ENCODE results near the gene TUT7. TPM values are rescaled to one million over a fixed set of nuclear protein-coding genes. Genes with fewer than 3 reads are reported as not detected.

Gene TUT7
- total RNA-seq, 2 experiments from 2014 or later: 29.2 to 43.4 TPM

DNA sequence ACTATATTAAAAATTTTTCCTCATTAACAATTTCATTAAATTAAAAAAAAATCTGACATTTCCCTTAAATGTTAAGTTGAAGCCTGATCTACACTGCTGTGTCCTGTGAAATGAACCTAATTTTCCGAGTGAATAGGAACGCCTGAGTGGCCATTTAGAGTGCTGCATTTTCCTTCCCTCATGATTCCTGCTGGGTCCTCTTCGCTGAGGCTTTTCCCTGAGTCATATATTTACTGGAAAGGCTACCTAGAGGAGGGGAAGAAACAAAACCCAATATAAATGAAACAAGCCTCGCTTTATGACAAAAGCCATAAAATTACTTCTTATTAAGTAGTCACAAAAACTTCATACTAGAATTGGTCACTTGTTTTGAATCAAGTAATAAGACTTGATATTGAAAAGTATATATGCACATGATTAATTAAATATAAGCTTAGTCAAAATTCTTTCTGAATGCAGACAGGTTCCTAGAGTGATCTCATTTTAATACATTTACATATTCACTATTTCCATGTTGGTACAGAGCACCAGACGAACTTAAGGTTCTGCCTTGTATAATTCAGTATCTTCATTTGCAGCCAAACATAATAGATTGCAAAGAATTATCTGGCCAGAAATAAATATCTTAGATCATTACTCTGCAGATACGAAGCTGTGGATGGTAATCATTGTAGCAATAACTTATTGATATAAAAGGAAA, 65.6 kb downstream of the TUT7 start:
- ChIA-PET CTCF (ENCODE audit: unreplicated experiment) (no interaction called here), POLR2A (no interaction called here)
- Histone ChIP-seq H3K4me1 (ENCODE audit: insufficient read depth, low read length, poor library complexity, severe bottlenecking) (peaks cover 18% of the 10 kb centered on the region), H2AFZ (ENCODE audit: low read length) (no peak overlapping the region), H3K9me2 (ENCODE audit: insufficient read depth, low read length) (no peaks in the 10 kb centered on the region), H3K36me3 (ENCODE audit: insufficient read depth, low read length) (peaks cover 14% of the 10 kb centered on the region; the same call in 1 of the 2 replicates), H3K27ac (ENCODE audit: low read depth, low read length, poor library complexity, severe bottlenecking) (no peak overlapping the region), H3K9me3 (ENCODE audit: low read length) (no peaks in the 10 kb centered on the region), H3K4me3 (ENCODE audit: low read depth, low read length, poor library complexity, severe bottlenecking) (no peak overlapping the region), H4K20me1 (ENCODE audit: insufficient read depth, low read length) (no peaks in the 10 kb centered on the region), H3K4me2 (ENCODE audit: low read length) (no peak overlapping the region), H3K79me2 (ENCODE audit: insufficient read depth, low read depth, low read length) (no peaks in the 10 kb centered on the region)
- intact Hi-C loops (cut with micrococcal nuclease; ENCODE audit: unreplicated experiment): loop anchor here (5.0 kb wide), 1 partner anchor 49 kb away; no protein-coding TSS in a partner anchor
- BruUV-seq (replicated peaks): no TSS peak
- no peak for DNase-seq (ENCODE audit: low spot score)
- TF ChIP-seq EZH2phosphoT487 (IDR thresholded peaks at IDR 0.05; ENCODE audit: borderline replicate concordance, low read depth, low read length): no peak
- no peak for TF ChIP-seq CTCF (conservative IDR thresholded peaks at IDR 0.05; ENCODE audit: low read length)

GRCh38 chr9:86287013-86287412, 67.2 kb downstream of the TUT7 start:
- Histone ChIP-seq H3K4me3 (ENCODE audit: low read depth, low read length, poor library complexity, severe bottlenecking) (no peak overlapping the region), H3K4me2 (ENCODE audit: low read length) (peak overlapping the region; percentile 14; the same call in 1 of the 2 replicates), H3K79me2 (ENCODE audit: insufficient read depth, low read depth, low read length) (no peaks in the 10 kb centered on the region), H4K20me1 (ENCODE audit: insufficient read depth, low read length) (no peaks in the 10 kb centered on the region), H3K9me3 (ENCODE audit: low read length) (no peaks in the 10 kb centered on the region), H3K36me3 (ENCODE audit: insufficient read depth, low read length) (peaks cover 9% of the 10 kb centered on the region; the same call in 1 of the 2 replicates), H2AFZ (ENCODE audit: low read length) (no peak overlapping the region), H3K27ac (ENCODE audit: low read depth, low read length, poor library complexity, severe bottlenecking) (peak overlapping the region; percentile 36), H3K4me1 (ENCODE audit: insufficient read depth, low read length, poor library complexity, severe bottlenecking) (peaks cover 25% of the 10 kb centered on the region), H3K9me2 (ENCODE audit: insufficient read depth, low read length) (no peaks in the 10 kb centered on the region)
- peak; percentile 78 for DNase-seq (ENCODE audit: low spot score)
- ChIA-PET POLR2A (interaction anchor here (0.9 kb wide), 1 partner anchor 62 kb away, joined by 3 read pairs; no protein-coding TSS in a partner anchor), CTCF (ENCODE audit: unreplicated experiment) (interaction anchor here (0.6 kb wide), 1 partner anchor 127 kb away, joined by 3 read pairs; no protein-coding TSS in a partner anchor)
- intact Hi-C loops (cut with micrococcal nuclease; ENCODE audit: unreplicated experiment): loop anchor here (5.0 kb wide), 1 partner anchor 50 kb away; no protein-coding TSS in a partner anchor
- TF ChIP-seq CTCF (conservative IDR thresholded peaks at IDR 0.05; ENCODE audit: low read length) (peak; percentile 74), EZH2phosphoT487 (IDR thresholded peaks at IDR 0.05; ENCODE audit: borderline replicate concordance, low read depth, low read length) (no peak)
- BruUV-seq (replicated peaks): no TSS peak

DNA sequence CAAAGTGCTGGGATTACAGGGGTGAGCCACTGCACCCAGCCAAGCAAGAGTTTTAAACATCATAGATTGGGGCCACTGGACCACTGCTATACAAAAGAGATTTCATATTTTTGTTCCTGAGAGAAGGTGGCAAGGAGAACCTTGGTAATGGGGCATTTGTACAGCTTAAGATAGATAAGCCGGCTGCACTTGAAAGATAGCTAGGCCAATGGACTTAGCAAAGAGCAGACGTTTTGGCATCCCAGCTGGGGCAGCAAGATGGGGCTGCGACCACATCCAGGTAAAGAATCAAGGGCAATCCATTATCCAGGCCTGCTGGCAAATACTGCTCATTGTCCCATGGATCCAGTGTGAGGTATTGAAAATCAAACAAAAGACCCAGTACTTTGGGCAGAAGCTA, 67.9 kb downstream of the TUT7 start:
- no TSS peak for BruUV-seq (replicated peaks)
- POLR2A ChIA-PET: interaction anchor here (0.9 kb wide), 1 partner anchor 63 kb away, joined by 3 read pairs; no protein-coding TSS in a partner anchor
- Histone ChIP-seq H3K79me2 (ENCODE audit: insufficient read depth, low read depth, low read length) (peaks cover 5% of the 10 kb centered on the region), H3K9me3 (ENCODE audit: low read length) (no peaks in the 10 kb centered on the region), H2AFZ (ENCODE audit: low read length) (no peak overlapping the region), H3K4me1 (ENCODE audit: insufficient read depth, low read length, poor library complexity, severe bottlenecking) (peaks cover 25% of the 10 kb centered on the region), H3K36me3 (ENCODE audit: insufficient read depth, low read length) (peaks cover 6% of the 10 kb centered on the region; the same call in 1 of the 2 replicates), H3K9me2 (ENCODE audit: insufficient read depth, low read length) (no peaks in the 10 kb centered on the region), H3K4me3 (ENCODE audit: low read depth, low read length, poor library complexity, severe bottlenecking) (no peak overlapping the region), H3K27ac (ENCODE audit: low read depth, low read length, poor library complexity, severe bottlenecking) (no peak overlapping the region), H3K4me2 (ENCODE audit: low read length) (no peak overlapping the region), H4K20me1 (ENCODE audit: insufficient read depth, low read length) (no peaks in the 10 kb centered on the region)
- no peak for TF ChIP-seq CTCF (conservative IDR thresholded peaks at IDR 0.05; ENCODE audit: low read length)
- no peak for TF ChIP-seq EZH2phosphoT487 (IDR thresholded peaks at IDR 0.05; ENCODE audit: borderline replicate concordance, low read depth, low read length)
- CTCF ChIA-PET (ENCODE audit: unreplicated experiment): no interaction called here
- no peak for DNase-seq (ENCODE audit: low spot score)
- intact Hi-C loops (cut with micrococcal nuclease; ENCODE audit: unreplicated experiment): loop anchor here (5.0 kb wide), 1 partner anchor 51 kb away; no protein-coding TSS in a partner anchor
